ENCODE results near the gene PRRG2. TPM values are rescaled to one million over a fixed set of nuclear protein-coding genes. Genes with fewer than 3 reads are reported as not detected.

The PRRG2 gene
- polyA plus RNA-seq, 1 of the 3 experiments (the other 2 are of a cell fraction) = 0.44 TPM

DNA sequence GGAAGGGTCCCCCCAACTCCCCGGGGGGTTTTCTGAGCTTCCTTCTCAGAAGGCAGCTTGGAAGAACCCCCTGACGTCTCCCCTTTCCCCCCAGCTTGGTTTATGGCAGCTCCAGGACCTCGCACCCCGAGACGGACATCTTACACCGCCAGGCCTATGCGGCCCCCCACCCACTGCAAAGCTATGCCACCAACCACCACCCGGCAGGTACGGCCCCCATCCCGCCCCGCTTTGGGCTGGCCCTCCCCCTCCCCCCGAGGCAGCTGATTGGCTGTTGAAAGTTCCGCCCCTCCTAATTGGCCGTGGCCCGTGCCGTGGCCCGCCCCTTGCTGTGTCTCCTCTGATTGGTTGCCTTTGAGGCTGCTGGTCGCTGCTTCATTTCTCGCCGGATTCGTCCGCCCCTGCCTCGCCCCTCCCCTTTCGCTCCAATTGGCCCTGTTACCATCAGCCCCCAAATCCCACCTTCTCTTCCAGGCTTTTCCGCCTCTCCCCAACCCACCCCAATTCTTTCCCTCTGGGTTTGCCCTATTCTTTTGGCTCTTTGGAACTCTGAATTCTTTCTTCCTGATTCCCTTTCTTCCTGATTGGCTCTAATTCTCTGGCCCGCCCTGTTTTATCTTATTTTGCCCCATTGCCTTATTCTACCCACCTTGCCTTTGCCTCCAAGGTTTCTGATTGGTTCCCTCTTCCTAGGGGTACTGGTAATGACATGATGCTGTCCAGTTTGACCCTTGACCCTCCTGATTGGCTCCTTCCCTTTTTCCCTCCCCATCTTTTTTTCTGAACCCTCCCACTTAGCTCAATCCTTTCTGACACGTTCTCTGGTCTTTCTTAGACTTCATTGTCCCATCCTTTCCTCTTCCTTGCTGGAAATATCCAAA, 12.4 kb downstream of the PRRG2 start (continued):
- TF ChIP-seq GABPA (IDR thresholded peaks at IDR 0.05; ENCODE audit: low read depth) (no peak), POLR2AphosphoS5 (IDR thresholded peaks at IDR 0.05; ENCODE audit: low read depth, low read length) (no peak)

- ChIA-PET POLR2A (interaction anchor here (1.0 kb wide), 1 partner anchor 14 kb away, joined by 3 read pairs; the partner anchor contains the start of gene NOSIP), CTCF (interaction anchor here (1.3 to 2.2 kb wide), 2 partner anchors 24 to 78 kb away, joined by 4 to 12 read pairs; no protein-coding TSS in a partner anchor)
- Histone ChIP-seq H3K79me2 (ENCODE audit: insufficient read depth) (peaks cover 60% of the 10 kb centered on the region), H3K9ac (peak overlapping the region; percentile 1; the same call in 1 of the 2 replicates), H3F3A (replicated peaks; ENCODE audit: insufficient read depth) (peaks cover 28% of the 10 kb centered on the region), H3K4me3 (ENCODE audit: low read depth in 2 of 2, low read length in 1 of 2) (no peak overlapping the region), H3K4me2 (peak overlapping the region; percentile 98; the same call in 1 of the 2 replicates), H3K9me3 (no peaks in the 10 kb centered on the region), H3K9me2 (no peaks in the 10 kb centered on the region), H3K27me3 (ENCODE audit: insufficient read depth) (no peaks in the 10 kb centered on the region), H3K27ac (ENCODE audit: low read depth in 2 of 2, low read length in 1 of 2) (peak overlapping the region in 1 of 2 experiments; percentile 26; a peak in 1 of 4 replicates), H3K36me3 (replicated peaks in 1 of 2; ENCODE audit: control insufficient read depth in 1 of 2, insufficient read depth in 2 of 2, low read length in 1 of 2) (peaks cover 24 to 47% of the 10 kb centered on the region in 2 experiments), H4K20me1 (ENCODE audit: insufficient read depth) (peaks cover 41% of the 10 kb centered on the region), H2AFZ (ENCODE audit: low read depth) (no peak overlapping the region), H3K4me1 (ENCODE audit: control insufficient read depth in 1 of 2, insufficient read depth in 2 of 2, low read depth in 1 of 2, low read length in 1 of 2) (peaks cover 0 to 12% of the 10 kb centered on the region in 2 experiments; a peak in 1 of 4 replicates)
- DNase-seq = no peak
- TF ChIP-seq MXI1 (IDR thresholded peaks at IDR 0.05; ENCODE audit: low read depth, low read length) = no peak
- no peak for TF ChIP-seq TAF1 (IDR thresholded peaks at IDR 0.05; ENCODE audit: borderline replicate concordance, low read depth, low read length)
- TF ChIP-seq CHD2 (IDR thresholded peaks at IDR 0.05; ENCODE audit: low read length, partially characterized antibody) = no peak
- no peak for TF ChIP-seq RAD21 (IDR thresholded peaks at IDR 0.05; ENCODE audit: low read length)
- TF ChIP-seq JUND (IDR thresholded peaks at IDR 0.05) = no peak
- TF ChIP-seq GATA2 (CRISPR knock-in tag; IDR thresholded peaks at IDR 0.05) = no peak
- TF ChIP-seq, protein P1, sequence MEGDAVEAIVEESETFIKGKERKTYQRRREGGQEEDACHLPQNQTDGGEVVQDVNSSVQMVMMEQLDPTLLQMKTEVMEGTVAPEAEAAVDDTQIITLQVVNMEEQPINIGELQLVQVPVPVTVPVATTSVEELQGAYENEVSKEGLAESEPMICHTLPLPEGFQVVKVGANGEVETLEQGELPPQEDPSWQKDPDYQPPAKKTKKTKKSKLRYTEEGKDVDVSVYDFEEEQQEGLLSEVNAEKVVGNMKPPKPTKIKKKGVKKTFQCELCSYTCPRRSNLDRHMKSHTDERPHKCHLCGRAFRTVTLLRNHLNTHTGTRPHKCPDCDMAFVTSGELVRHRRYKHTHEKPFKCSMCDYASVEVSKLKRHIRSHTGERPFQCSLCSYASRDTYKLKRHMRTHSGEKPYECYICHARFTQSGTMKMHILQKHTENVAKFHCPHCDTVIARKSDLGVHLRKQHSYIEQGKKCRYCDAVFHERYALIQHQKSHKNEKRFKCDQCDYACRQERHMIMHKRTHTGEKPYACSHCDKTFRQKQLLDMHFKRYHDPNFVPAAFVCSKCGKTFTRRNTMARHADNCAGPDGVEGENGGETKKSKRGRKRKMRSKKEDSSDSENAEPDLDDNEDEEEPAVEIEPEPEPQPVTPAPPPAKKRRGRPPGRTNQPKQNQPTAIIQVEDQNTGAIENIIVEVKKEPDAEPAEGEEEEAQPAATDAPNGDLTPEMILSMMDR (IDR thresholded peaks at IDR 0.05) = no peak
- TF ChIP-seq MAX (IDR thresholded peaks at IDR 0.05; ENCODE audit: low read depth) = no peak
- TF ChIP-seq FOXJ3 (CRISPR knock-in tag; IDR thresholded peaks at IDR 0.05) = no peak
- WGBS (ENCODE audit: low lambda C conversion rate) = 95% methylated on average over 35 of the region's 35 CpGs
Measured at GRCh38 chr19:49594157-49594992, 13.3 kb downstream of the PRRG2 start.

Data from SK-N-SH (cell line).